ENCODE measurements around the gene ELMO3. TPM values are rescaled to one million over a fixed set of nuclear protein-coding genes. Genes with fewer than 3 reads are reported as not detected.

Gene ELMO3
- total RNA-seq, 1 experiment from 2014 or later: 1.8 TPM

DNA sequence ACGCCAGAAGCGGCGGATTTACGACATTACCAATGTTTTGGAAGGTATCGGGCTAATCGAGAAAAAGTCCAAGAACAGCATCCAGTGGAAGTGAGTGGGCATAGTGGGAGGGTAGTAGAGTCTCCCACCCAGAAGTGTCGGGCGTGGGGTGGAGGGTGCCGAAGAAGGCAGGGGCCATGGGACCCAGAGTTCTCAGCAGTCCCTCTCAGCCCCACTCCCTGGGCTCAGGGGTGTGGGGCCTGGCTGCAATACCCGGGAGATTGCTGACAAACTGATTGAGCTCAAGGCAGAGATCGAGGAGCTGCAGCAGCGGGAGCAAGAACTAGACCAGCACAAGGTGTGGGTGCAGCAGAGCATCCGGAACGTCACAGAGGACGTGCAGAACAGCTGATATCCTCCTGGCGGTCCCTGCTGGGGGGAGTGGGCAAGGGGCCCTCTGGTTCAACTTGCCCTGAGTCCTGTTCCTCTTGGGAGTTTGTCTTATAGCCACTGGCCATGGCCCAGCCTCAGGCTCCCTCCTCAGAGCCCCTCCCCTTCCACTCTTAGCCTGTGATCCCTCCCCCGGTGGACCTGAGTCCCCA is 6.1 kb upstream of the ELMO3 start:
- H3K27ac ChIP-seq: peak overlapping the region; percentile 44
- DNase-seq: no peak
- no peaks in the 10 kb centered on the region for H3K27me3 ChIP-seq
- H3K4me3 ChIP-seq: peak overlapping the region; percentile 92
- H3K36me3 ChIP-seq: peaks cover 43% of the 10 kb centered on the region
- no peaks in the 10 kb centered on the region for H3K9me3 ChIP-seq (replicated peaks)
- H3K4me1 ChIP-seq: peaks cover 16% of the 10 kb centered on the region

DNA sequence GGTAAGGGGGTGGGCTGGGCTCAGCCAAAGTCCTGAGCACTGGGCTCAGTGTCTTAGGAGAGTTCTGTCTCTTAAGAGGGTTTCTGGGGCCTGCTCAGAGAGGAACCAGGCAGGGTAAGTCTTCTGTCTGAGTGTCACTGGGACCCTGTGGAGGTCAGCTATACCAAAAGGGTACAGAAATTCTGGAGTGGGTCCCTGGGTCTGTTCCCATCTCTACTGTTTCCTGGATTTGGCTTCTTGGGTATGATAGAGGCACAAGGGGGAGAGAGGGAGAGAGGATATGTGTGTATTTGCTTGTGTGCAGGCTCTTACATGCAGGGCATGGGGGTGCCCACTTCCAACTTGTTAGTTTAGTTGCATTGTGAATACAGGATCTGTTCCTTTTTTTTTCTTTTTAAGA is 5.4 kb upstream of the ELMO3 start:
- Histone ChIP-seq H3K4me1 (peaks cover 16% of the 10 kb centered on the region), H3K4me3 (no peak overlapping the region), H3K36me3 (peaks cover 48% of the 10 kb centered on the region), H3K27ac (no peak overlapping the region), H3K27me3 (no peaks in the 10 kb centered on the region), H3K9me3 (replicated peaks) (no peaks in the 10 kb centered on the region)
- no peak for DNase-seq

DNA sequence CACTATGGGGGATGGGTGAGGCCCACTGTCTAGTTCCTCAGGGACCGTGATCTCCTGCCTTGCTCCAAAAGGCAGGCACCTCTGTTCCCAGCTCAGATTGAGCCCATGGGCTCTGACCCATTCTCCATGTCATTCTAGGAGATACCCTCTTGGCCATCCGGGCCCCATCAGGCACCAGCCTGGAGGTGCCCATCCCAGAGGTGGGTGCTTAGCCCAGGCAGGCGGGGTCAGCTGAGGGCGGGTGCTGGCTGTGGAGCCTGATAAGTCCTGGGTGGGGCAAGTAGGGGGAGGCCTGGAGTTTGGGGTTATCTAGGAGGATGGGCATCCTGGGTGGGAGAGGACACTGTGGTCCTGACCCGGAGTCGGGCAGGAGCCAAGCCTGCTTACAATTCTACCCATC is 4.7 kb upstream of the ELMO3 start:
- Histone ChIP-seq H3K27me3 (no peaks in the 10 kb centered on the region), H3K4me3 (no peak overlapping the region), H3K4me1 (peaks cover 16% of the 10 kb centered on the region), H3K36me3 (peaks cover 54% of the 10 kb centered on the region), H3K27ac (no peak overlapping the region), H3K9me3 (replicated peaks) (no peaks in the 10 kb centered on the region)
- DNase-seq: no peak

DNA sequence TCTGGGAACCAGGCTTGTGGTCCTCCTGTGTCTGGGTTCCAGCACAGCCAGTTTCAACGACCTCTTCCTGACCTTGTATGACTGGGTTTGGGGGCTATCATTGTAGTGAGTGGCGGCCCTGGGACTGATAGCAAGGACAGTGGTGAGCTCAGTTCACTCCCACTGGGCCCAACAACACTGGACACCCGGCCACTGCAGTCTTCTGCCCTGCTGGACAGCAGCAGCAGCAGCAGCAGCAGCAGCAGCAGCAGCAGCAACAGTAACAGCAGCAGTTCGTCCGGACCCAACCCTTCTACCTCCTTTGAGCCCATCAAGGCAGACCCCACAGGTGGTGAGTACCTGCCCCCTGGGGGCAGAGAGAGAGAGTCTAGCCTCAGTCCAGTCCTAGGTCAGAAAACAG is 3.3 kb upstream of the ELMO3 start:
- H3K27me3 ChIP-seq: no peaks in the 10 kb centered on the region
- H3K4me3 ChIP-seq: no peak overlapping the region
- DNase-seq: no peak
- no peaks in the 10 kb centered on the region for H3K9me3 ChIP-seq (replicated peaks)
- H3K4me1 ChIP-seq: peaks cover 11% of the 10 kb centered on the region
- peaks cover 60% of the 10 kb centered on the region for H3K36me3 ChIP-seq
- H3K27ac ChIP-seq: no peak overlapping the region

DNA sequence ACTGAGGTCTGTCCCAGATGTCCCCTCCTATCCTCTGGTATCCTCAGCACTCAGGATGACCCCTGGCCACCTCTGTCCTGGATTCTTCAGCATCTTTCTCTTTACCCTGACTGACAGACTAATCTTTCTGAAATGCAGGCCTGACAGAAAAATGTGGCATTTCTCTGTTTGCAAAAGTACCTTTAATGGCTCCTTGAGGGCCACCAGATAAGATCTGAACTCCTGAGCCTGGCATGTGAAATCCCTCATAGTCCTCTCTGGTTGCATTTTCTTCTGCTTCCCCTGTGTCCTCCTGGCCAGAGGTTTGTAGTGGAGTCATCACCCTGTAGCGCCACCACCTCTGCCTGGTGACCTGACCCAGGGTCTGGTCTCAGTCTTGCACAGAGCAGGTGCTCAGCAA is 2.0 kb upstream of the ELMO3 start:
- H3K27me3 ChIP-seq: no peaks in the 10 kb centered on the region
- H3K4me1 ChIP-seq: no peaks in the 10 kb centered on the region
- H3K27ac ChIP-seq: no peak overlapping the region
- H3K36me3 ChIP-seq: peaks cover 68% of the 10 kb centered on the region
- H3K9me3 ChIP-seq (replicated peaks): no peaks in the 10 kb centered on the region
- no peak for DNase-seq
- no peak overlapping the region for H3K4me3 ChIP-seq

DNA sequence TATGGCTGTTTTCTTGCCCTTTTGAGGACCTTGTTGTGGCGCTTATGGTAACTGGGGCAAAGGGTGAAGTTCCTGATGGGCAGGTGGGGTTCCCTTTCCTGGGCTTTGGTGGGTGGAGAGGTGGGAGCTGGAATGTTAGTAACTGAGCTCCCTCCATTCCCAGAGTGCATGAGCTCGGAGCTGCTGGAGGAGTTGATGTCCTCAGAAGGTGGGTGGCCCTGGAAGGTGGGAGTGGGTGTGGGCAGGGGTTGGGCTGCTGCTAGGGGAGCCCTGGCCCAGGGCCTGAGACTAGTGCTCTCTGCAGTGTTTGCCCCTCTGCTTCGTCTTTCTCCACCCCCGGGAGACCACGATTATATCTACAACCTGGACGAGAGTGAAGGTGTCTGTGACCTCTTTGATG is 1.2 kb upstream of the ELMO3 start:
- H3K27ac ChIP-seq: no peak overlapping the region
- no peak overlapping the region for H3K4me3 ChIP-seq
- H3K27me3 ChIP-seq: no peaks in the 10 kb centered on the region
- H3K36me3 ChIP-seq: peaks cover 73% of the 10 kb centered on the region
- no peaks in the 10 kb centered on the region for H3K9me3 ChIP-seq (replicated peaks)
- DNase-seq: no peak
- H3K4me1 ChIP-seq: no peaks in the 10 kb centered on the region

DNA sequence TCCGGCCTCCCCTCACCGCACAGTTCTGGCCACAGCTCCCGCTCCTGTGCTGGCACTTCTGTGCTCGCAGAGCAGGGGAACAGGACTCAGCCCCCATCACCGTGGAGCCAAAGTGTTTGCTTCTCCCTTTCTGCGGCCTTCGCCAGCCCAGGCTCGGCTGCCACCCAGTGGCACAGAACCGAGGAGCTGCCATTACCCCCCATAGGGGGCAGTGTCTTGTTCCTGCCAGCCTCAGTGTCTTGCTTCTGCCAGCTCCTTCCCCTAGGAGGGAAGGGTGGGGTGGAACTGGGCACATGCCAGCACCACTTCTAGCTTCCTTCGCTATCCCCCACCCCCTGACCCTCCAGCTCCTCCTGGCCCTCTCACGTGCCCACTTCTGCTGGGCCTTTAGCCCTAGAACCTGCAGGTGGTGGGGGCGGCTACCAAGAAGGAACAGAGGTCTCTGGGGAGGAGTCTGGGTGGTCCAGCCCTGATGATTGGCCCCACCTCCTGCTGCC is 645 bp upstream of the ELMO3 start:
- H3K36me3 ChIP-seq: peaks cover 72% of the 10 kb centered on the region
- H3K9me3 ChIP-seq (replicated peaks): no peaks in the 10 kb centered on the region
- no peak for DNase-seq
- H3K27me3 ChIP-seq: no peaks in the 10 kb centered on the region
- no peak overlapping the region for H3K27ac ChIP-seq
- H3K4me3 ChIP-seq: no peak overlapping the region
- no peaks in the 10 kb centered on the region for H3K4me1 ChIP-seq

DNA sequence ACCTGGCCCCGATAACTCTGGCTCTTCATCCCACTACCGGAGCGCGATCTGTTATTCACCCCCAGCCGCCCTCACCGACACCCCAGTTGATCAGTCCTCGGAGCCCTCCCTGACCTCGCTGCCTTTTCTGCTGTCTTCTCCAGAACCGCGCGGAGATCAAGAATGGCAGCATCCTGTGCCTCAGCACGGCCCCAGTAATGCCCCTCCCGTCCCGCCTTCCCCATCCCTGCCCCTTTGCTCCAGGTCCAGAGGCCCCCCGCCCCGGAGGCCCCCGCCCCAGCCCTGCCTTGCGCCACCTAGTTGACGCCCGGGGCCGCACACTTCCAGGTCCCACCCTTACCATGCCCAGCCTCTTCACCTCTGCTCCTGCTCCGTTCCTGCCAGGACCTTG is 872 bp downstream of the ELMO3 start:
- Histone ChIP-seq H3K4me1 (no peaks in the 10 kb centered on the region), H3K27ac (no peak overlapping the region), H3K27me3 (no peaks in the 10 kb centered on the region), H3K9me3 (replicated peaks) (no peaks in the 10 kb centered on the region), H3K4me3 (no peak overlapping the region), H3K36me3 (peaks cover 61% of the 10 kb centered on the region)
- DNase-seq: no peak

DNA sequence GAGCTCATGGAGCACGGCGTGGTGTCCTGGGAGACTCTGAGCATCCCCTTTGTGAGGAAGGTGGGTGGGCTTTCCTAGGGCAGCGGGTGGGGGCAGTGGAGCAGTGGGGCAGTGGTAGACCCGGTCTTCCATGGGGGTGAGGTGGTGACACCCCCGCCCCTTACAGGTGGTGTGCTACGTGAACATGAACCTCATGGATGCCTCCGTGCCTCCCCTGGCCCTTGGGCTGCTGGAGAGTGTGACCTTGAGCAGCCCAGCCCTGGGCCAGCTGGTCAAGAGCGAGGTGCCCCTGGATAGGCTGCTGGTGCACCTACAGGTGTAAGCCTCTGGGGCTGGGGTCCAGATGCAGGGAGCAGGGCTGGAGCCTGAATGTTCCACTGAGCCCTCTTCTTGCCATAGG is 1.6 kb downstream of the ELMO3 start:
- Histone ChIP-seq H3K36me3 (peaks cover 54% of the 10 kb centered on the region), H3K9me3 (replicated peaks) (no peaks in the 10 kb centered on the region), H3K27me3 (no peaks in the 10 kb centered on the region), H3K4me3 (no peak overlapping the region), H3K27ac (no peak overlapping the region), H3K4me1 (no peaks in the 10 kb centered on the region)
- no peak for DNase-seq

DNA sequence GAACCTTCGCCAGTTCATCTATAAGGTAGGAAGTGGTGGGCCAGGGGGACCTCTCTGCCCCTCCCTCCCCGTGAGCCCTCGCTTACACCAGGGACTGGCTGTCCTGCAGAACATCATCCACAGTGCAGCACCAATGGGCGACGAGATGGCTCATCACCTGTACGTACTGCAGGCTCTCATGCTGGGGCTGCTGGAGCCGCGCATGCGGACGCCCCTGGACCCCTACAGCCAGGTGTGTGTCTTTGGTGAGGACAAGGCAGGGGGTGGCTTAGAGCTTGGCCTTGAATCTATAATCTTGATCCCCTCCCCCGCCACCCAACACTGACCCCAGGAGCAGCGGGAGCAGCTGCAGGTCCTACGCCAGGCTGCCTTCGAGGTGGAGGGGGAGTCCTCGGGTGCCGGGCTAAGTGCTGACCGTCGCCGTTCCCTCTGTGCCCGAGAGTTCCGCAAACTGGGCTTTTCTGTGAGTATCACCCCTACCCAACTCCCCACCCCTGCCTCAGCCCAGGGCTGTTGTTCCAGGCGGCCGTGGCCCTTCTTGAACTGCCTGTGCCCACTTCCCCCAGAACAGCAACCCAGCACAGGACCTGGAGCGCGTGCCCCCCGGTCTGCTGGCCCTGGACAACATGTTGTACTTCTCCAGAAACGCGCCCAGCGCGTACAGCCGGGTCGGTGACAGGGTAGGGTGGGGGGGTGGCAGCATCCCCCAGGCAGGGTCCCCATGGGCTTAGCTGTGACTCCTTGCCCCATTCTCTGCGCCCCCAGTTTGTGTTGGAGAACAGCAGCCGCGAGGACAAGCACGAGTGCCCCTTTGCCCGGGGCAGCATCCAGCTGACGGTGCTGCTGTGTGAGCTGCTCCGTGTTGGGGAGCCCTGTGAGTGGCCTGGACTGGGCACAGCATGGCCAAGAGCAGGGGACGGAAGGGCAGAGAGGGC is 2.7 kb downstream of the ELMO3 start:
- Histone ChIP-seq H3K36me3 (peaks cover 45% of the 10 kb centered on the region), H3K4me1 (no peaks in the 10 kb centered on the region), H3K9me3 (replicated peaks) (no peaks in the 10 kb centered on the region), H3K27ac (no peak overlapping the region), H3K4me3 (no peak overlapping the region), H3K27me3 (no peaks in the 10 kb centered on the region)
- no peak for DNase-seq

DNA sequence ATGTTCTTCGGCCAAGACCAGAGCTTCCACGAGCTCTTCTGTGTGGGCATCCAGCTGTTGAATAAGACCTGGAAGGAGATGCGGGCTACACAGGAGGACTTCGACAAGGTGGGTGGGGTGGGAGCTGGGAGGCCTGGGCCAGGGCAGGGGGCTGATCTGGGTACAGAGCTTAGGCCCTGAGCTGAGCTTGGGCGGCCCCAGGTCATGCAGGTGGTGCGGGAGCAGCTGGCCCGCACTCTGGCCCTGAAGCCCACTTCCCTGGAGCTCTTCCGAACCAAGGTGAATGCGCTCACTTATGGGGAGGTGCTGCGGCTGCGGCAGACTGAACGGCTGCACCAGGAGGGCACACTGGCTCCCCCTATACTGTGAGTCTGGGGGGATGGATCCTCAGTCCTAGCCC is 3.5 kb downstream of the ELMO3 start:
- Histone ChIP-seq H3K4me3 (no peak overlapping the region), H3K27me3 (no peaks in the 10 kb centered on the region), H3K4me1 (no peaks in the 10 kb centered on the region), H3K27ac (no peak overlapping the region), H3K36me3 (peaks cover 38% of the 10 kb centered on the region), H3K9me3 (replicated peaks) (no peaks in the 10 kb centered on the region)
- DNase-seq: no peak

DNA sequence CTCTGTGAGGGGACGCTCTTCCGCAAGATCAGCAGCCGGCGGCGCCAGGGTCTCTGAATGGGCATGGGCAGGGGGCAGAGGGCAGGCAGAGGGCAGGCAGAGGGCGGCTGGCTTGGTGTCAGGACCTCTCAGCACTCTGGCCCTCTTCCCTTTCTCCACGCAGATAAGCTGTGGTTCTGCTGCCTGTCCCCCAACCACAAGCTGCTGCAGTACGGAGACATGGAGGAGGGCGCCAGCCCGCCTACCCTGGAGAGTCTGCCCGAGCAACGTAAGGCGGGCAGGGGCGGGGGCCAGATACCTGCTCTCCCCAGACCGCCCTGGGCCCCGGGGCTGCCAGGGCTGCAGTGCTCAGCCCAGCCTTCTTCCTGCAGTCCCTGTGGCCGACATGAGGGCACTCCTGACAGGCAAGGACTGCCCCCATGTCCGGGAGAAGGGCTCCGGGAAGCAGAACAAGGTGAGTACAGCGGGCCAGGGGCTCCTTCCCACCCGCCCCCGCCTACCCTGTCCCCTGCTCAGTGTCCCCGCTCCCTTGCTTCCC is 4.1 kb downstream of the ELMO3 start:
- Histone ChIP-seq H3K36me3 (peaks cover 32% of the 10 kb centered on the region), H3K27me3 (no peaks in the 10 kb centered on the region), H3K9me3 (replicated peaks) (no peaks in the 10 kb centered on the region), H3K4me1 (no peaks in the 10 kb centered on the region), H3K4me3 (no peak overlapping the region), H3K27ac (no peak overlapping the region)
- DNase-seq: no peak

DNA sequence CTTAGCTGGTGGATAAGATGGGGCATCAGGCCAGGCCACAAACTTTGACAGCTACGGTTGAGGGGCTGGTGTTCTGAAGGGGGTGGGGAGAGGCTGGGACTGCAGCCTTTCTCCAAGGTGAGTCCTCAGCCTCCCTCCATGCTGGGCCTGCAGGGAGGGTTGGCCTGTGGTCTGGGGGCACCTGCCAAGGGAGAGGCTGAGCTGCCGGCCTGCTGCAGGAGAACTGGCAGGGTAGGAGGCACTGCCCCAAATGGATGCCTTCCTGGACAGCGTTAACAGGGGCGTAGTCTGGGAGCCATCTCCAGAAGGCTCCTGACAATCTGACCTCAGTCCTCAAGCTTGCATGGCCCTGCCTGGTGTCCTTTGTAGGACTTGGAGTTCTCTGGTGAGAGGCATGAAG is 5.1 kb downstream of the ELMO3 start:
- Histone ChIP-seq H3K36me3 (peaks cover 24% of the 10 kb centered on the region), H3K4me1 (no peaks in the 10 kb centered on the region), H3K9me3 (replicated peaks) (no peaks in the 10 kb centered on the region), H3K27ac (no peak overlapping the region), H3K4me3 (no peak overlapping the region), H3K27me3 (no peaks in the 10 kb centered on the region)
- no peak for DNase-seq

DNA sequence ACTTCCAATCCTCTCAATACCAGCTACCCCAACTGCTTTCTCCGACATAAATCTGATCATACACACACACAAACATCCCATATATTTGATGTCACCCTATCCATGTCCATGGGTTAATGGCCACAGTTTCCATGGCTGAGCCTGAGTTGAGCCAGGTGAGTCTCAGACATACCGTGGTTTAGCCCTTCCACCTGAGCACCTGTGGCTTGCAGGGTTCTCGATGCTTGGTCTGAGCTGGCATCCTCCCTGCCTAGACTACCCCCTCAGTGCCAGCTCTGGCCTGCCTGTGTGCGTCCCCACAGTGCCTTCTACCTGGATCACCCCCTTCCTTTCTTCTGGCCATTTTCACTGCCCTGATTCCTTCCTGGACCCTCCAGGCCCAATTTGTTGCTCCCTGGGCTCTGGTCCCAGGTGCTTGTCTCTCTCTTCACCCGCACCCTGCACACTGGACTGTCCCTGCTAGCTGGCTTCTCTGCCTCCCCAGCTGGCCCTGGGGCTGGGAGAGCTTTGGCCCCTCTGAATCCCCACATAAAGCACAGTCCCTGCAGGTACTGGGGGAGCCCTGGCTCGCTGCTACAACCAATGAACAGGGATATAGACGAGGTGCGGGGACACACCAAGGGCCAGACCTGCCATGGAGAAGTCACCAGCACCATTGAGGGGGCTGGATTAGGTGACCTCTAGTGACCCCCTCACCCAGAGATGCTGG is 7.4 kb downstream of the ELMO3 start:
- Histone ChIP-seq H3K27me3 (no peaks in the 10 kb centered on the region), H3K36me3 (peaks cover 13% of the 10 kb centered on the region), H3K4me3 (no peak overlapping the region), H3K9me3 (replicated peaks) (no peaks in the 10 kb centered on the region), H3K27ac (no peak overlapping the region), H3K4me1 (peaks cover 5% of the 10 kb centered on the region; the same call in 1 of the 2 replicates)
- DNase-seq: no peak

DNA sequence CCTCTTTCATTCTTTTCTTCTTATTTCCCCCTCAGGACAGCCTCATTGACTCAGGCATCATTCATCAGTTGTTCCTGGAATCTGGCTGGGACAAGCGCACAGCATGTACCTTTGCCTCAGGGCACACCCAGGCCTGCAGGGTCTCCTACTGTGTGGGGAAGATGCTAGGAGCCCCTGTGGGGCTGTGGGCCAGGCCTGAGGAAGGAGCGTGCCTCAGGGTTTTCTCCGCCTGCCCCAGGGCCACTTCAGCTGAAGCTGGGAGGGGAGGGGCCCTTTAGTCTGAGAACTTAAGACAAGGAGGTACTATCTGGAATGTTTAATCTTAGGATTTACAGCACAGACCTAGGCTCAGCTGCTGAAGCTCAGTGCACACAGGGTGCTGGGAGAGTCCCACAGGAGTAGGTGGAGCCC is 7.9 kb downstream of the ELMO3 start:
- H3K4me3 ChIP-seq: no peak overlapping the region
- no peaks in the 10 kb centered on the region for H3K27me3 ChIP-seq
- H3K4me1 ChIP-seq: peaks cover 5% of the 10 kb centered on the region; the same call in 1 of the 2 replicates
- peaks cover 8% of the 10 kb centered on the region; the same call in 1 of the 2 replicates for H3K36me3 ChIP-seq
- no peak for DNase-seq
- H3K27ac ChIP-seq: no peak overlapping the region
- no peaks in the 10 kb centered on the region for H3K9me3 ChIP-seq (replicated peaks)
